ENCODE results near the gene PACSIN3. TPM values are rescaled to one million over a fixed set of nuclear protein-coding genes. Genes with fewer than 3 reads are reported as not detected.

The PACSIN3 gene
- polyA plus RNA-seq: 0.38 TPM in 1 of 2 replicates, not detected in the other

GRCh38 chr11:47186076-47186699 lies at the start of gene PACSIN3:
Gene PACSIN3 (minus strand): TSS chr11:47186434. CDS start chr11:47182727, 3,707 bp downstream.

GRCh38 chr11:47176328-47177228 lies 9.7 kb downstream of the PACSIN3 start, which contains the start of gene ARFGAP2:
Gene ARFGAP2 (minus strand): TSS chr11:47176879. CDS start chr11:47176853, 26 bp downstream.

Other genes with a start within 250 kb of the PACSIN3 start
- gene CSTPP1, start 249.7 kb downstream of the PACSIN3 start, polyA plus RNA-seq: 56.7 and 75.9 TPM in 2 replicates
- 26.6 and 29.3 TPM in 2 replicates for gene ARFGAP2, start 9.6 kb downstream of the PACSIN3 start, polyA plus RNA-seq
- gene DDB2, start 28.5 kb upstream of the PACSIN3 start, polyA plus RNA-seq: 1.1 and 7.8 TPM in 2 replicates
- gene ACP2, start 62.4 kb upstream of the PACSIN3 start, polyA plus RNA-seq: 8.5 and 8.7 TPM in 2 replicates
- gene NR1H3, start 71.6 kb upstream of the PACSIN3 start, polyA plus RNA-seq: 9.9 and 16.0 TPM in 2 replicates
- gene MADD, start 83.7 kb upstream of the PACSIN3 start, polyA plus RNA-seq: 7.9 and 10.7 TPM in 2 replicates
- 0.08 TPM in 1 of 2 replicates, not detected in the other for gene MYBPC3, start 166.3 kb upstream of the PACSIN3 start, polyA plus RNA-seq
- gene SPI1, start 192.1 kb upstream of the PACSIN3 start, polyA plus RNA-seq: not detected in 2 replicates
- 1.6 and 2.9 TPM in 2 replicates for gene SLC39A13, start 222.2 kb upstream of the PACSIN3 start, polyA plus RNA-seq
- gene PSMC3, start 240.0 kb upstream of the PACSIN3 start, polyA plus RNA-seq: 72.9 and 74.2 TPM in 2 replicates

Measured in Purkinje cell (primary cell).